GM12892 (cell line): ENCODE measurements around the gene TSGA10IP.

Source experiments
- DNase-seq: peaks from one replicate; pipeline ENCODE4 v3.0.0; 2011; ENCODE audit not compliant: insufficient read length
- FAIRE-seq: peaks from 2 replicates; lab custom pipeline; 2011; peaks lifted over from hg19 to GRCh38; lab: Jason Lieb, UNC
- POLR2A ChIP-seq: IDR thresholded peaks from 2 replicates; pipeline ENCODE4 v1.6.1; 2011; ENCODE audit warnings: low read depth, low read length, control low read depth
- POLR2AphosphoS5 ChIP-seq: IDR thresholded peaks from 2 replicates; pipeline ENCODE4 v1.6.1; 2011; ENCODE audit warnings: low read depth, low read length, control low read depth
- TAF1 ChIP-seq: IDR thresholded peaks from 2 replicates; pipeline ENCODE4 v1.6.1; 2011; ENCODE audit warnings: low read depth, mild to moderate bottlenecking, control low read depth, low read length, borderline replicate concordance

TSGA10IP gene

DNA sequence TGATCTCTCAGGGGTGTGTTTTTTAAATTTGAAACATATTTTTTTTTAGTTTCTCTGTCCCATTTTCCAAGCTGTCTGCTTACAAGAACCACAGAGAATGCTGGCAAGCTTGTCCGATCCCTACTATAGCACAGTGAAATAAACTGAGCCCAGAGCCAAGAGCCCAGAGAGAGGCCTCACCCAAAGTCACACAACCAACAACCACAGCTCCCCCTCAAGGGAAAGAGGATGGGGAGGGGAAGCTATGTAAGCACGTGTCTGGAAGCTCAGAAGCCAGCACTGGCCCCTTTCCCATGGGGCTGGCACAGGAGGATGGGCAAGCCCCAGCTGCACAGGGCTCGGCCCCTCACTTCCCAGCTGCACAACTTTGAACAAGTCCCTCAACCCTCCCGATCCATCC is 13.0 kb downstream of the TSGA10IP start:
- DNase-seq: no peak
- FAIRE-seq: no peak
- TF ChIP-seq TAF1 (no peak), POLR2A (no peak)

DNA sequence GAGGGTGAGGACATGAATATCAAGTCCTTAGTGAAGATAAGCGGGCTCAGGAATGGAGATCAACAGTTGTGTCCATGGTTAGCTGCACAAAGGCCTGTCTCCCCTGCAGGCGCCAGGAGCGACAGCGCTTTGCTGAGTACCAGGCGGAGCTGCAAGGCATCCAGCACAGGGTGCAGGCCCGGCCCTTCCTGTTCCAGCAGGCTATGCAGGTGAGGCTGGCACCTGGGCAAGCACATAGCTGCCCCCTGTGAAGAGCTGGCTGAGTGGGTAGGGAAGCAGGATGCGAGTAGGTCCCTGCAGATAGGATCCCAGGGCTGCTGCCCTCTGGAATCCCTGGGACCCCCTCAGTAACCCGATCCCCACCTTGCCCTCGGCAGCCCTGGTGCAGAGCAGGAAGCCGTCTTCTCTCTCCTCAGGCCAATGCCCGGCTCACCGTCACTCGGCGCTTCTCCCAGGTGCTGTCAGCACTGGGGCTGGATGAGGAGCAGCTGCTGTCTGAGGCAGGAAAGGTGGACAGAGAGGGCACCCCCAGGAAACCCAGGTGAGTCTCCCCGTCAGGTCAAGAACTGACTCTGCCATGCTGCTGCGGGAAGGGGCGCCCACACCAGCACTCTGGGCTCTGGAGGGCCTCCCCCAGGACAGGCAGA is 13.6 kb downstream of the TSGA10IP start:
- FAIRE-seq (no peak), DNase-seq (no peak)
- TF ChIP-seq POLR2AphosphoS5 (no peak), POLR2A (no peak), TAF1 (no peak)

DNA sequence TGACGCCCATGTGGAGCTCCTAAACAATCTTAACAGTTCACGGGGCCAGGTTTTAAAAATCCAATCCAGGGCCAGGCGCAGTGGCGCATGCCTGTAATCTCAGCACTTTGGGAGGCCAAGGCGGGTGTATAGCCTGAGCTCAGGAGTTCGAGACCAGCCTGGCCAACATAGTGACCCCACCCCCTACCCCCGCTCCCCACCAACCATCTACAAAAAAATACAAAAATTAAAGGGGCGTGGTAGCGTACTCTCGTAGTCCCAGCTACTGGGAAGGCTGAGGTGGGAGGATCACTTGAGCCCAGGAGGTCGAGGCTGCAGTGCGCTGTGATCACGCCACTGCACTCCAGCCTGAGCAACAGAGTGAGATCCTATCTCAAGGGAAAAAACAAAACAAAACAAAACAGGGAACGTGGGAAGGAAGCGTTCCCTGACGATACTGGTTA is 15.6 kb downstream of the TSGA10IP start:
- FAIRE-seq (no peak), DNase-seq (no peak)
- TF ChIP-seq POLR2AphosphoS5: no peak
- TF ChIP-seq POLR2A: no peak
- no peak for TF ChIP-seq TAF1

DNA sequence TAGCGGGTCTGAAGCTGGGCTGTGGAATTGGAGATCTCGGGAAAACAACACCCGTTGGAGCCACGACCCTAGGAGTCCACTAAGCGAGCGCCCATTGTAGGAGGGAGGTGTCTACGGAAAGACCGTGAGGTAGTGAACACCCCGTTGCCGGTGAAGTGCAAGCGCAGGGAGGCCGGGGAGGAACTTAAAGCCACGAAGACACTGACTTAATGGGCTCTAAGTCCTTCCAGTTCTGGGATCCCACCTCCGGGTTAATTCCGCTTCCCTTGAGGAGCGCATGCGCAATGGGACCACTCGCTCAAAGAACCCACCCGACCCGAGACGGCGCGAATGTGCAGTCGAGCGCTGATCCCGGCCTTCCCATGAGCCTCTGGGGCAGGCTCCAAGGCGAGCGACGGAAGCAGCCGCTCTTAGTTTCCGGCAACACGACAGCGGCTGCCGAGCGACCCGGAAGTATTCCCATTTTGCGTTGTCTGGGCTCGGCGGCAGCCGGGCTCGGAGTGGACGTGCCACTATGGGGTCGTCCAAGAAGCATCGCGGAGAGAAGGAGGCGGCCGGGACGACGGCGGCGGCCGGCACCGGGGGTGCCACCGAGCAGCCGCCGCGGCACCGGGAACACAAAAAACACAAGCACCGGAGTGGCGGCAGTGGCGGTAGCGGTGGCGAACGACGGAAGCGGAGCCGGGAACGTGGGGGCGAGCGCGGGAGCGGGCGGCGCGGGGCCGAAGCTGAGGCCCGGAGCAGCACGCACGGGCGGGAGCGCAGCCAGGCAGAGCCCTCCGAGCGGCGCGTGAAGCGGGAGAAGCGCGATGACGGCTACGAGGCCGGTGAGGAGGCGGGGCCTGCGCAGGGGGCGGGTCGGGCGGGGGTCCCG is 16.2 kb downstream of the TSGA10IP start, which contains the start of gene SART1:
TSS of gene SART1 (plus strand) at position 468 of the 874 bp plus-strand sequence. CDS start at position 515, 47 bp downstream.
- peak; percentile 91 for TF ChIP-seq POLR2AphosphoS5
- peak; percentile 91 for TF ChIP-seq POLR2A
- peak; percentile 95 for TF ChIP-seq TAF1
- DNase-seq (peak; percentile 99), FAIRE-seq (peak; percentile 100)

DNA sequence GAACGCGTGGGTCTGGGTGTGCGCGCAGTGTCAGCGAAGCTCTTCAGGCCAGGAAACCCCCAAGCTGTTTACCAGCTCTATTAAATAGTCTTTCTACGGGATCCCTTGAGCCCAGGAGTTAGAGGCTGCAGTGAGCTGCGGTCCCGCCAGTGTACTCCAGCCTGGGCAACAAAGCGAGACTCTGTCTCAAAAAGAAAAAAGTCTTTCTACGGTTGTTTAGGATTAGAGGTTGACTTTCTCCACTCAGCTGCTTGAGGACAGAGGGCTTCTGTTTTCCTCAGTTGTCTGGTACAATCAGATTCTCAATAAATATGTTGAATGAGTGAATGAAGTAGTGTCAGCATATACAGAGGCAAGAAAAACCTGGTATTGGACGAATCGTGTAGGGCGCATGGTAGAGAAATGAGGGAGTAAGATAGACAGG is 16.9 kb downstream of the TSGA10IP start:
- TF ChIP-seq POLR2A (no peak), TAF1 (no peak), POLR2AphosphoS5 (no peak)
- DNase-seq (no peak), FAIRE-seq (peak; percentile 42)

DNA sequence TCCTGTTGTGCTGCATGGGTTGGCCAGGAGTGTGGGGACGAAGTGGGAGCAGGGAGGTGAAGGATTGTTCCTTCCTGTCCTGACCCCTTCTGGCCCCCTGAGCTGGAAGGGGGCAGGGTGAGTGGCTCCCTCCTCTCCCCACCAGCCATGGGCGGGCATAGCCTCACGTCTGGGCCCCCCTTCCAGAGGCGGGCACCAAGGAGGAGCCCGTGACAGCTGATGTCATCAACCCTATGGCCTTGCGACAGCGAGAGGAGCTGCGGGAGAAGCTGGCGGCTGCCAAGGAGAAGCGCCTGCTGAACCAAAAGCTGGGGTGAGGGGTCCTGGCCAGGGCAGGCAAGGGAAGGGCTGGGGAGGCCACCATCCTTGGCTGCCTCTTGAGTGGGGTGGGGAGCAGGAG is 19.6 kb downstream of the TSGA10IP start:
- DNase-seq: no peak
- no peak for TF ChIP-seq POLR2AphosphoS5
- TF ChIP-seq POLR2A: no peak
- no peak for FAIRE-seq

DNA sequence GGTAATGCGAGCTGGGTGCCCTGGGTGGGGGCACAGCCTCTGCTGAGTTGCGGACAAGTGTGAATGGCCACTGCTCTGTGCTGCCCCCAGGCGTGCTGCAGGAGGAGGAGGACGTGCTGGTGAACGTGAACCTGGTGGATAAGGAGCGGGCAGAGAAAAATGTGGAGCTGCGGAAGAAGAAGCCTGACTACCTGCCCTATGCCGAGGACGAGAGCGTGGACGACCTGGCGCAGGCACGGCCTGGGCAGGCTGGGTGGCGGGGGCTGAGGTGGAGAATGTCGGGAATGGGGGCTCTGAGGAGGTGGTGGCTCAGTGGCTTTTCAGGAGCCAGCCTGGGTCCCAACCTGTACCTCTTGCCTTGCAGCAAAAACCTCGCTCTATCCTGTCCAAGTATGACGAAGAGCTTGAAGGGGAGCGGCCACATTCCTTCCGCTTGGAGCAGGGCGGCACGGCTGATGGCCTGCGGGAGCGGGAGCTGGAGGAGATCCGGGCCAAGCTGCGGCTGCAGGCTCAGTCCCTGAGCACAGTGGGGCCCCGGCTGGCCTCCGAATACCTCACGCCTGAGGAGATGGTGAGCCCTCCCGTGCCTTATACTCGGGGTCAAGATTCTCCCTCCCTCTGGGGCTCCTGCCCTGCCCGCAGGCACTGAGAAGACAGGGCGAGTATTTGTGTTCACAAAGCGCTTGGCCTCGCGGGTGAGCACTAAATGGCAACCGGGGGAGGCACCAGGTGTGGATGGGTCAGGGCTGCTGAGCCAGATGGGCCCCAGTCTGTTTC is 20.9 kb downstream of the TSGA10IP start:
- no peak for DNase-seq
- no peak for FAIRE-seq
- no peak for TF ChIP-seq POLR2AphosphoS5

DNA sequence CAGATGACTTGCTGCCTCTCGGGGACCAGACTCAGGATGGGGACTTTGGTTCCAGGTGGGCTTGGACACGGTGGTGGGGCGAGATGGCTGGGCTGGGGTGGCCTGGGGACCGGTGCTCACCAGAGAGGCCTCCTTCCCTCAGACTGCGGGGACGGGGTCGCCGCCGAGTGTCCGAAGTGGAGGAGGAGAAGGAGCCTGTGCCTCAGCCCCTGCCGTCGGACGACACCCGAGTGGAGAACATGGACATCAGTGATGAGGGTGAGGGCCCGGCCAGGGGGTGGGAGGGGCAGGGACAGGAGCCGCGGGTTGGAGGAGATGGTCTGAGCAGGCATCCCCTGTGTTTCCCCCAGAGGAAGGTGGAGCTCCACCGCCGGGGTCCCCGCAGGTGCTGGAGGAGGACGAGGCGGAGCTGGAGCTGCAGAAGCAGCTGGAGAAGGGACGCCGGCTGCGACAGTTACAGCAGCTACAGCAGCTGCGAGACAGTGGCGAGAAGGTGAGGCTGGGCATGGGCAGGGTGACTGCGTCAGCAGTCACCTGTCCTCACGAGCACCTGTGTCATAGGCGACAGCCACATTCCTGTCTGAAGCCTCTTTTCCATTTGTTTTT is 22.2 kb downstream of the TSGA10IP start:
- FAIRE-seq (no peak), DNase-seq (no peak)
- no peak for TF ChIP-seq TAF1
- TF ChIP-seq POLR2A: no peak
- no peak for TF ChIP-seq POLR2AphosphoS5

DNA sequence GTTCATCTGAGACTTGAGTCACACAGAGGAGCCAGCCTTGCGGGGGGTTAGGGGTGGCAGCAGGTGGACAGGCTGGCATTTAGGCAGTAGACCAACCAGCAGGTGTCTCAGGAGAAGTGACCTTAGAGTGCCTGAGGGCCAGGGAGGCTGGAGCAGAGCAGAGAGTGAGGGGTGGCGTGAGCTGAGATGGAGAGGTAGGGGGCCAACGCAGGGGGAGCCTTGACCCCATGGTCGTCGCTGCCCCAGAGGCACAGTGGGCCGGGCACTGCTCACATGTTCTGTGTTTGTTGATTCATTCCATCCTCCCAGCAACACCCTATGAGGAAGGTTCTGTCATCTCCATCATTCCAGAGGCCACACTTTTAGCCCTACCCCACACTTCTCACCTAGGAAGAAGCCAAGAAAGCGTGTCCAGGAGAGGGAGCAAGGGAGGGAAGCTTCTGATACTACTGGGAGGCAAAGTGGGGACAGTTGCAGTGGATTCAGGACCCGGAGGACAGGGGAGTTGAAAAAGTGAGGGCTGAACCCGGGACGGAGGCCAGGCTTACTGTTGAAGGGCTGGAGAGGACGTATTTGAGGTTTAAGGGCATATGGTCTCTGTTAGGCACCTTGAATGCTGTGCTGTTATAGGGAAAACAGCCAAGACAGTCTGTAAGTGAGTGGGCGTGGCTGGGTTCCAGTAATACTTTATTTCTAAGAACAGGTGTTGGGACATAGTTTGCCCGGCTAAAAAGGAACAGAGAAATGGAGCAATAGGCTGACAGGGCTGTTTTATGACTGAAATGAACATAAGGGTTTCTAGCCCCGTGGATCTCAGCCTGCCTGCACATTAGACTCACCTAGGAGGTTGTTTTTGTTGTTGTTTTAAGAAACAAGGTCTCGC is 23.6 kb downstream of the TSGA10IP start:
- FAIRE-seq (peak; percentile 40), DNase-seq (no peak)
- TF ChIP-seq TAF1: no peak
- no peak for TF ChIP-seq POLR2AphosphoS5
- TF ChIP-seq POLR2A: no peak

DNA sequence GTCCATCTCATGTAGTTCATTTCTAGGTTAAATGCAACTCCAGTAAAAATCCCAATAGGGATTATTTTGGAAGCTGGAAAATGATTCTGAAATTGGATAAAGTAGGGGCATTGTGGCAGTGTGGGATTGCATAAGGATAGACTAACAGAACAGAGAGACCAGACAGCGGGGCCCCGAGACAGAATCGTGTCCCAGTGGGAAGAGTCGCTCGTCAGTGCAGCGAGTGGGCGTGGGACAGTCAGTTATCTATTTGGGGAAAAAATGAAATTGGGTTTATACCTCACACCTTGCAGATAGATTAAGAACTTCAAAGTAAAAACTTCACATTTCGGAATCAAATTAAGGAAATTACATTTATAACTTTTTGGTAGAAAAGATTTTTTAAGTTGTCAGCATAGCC is 26.8 kb downstream of the TSGA10IP start:
- FAIRE-seq (no peak), DNase-seq (no peak)
- TF ChIP-seq POLR2AphosphoS5: no peak
- TF ChIP-seq POLR2A: no peak
- no peak for TF ChIP-seq TAF1
